ENCODE results near the gene MYL12B.

MYL12B gene

GRCh38 chr18:3250237-3251107 lies 11.5 kb upstream of the MYL12B start:
- H3K36me3 ChIP-seq (ENCODE audit: control insufficient read depth in 1 of 2, insufficient read depth in 2 of 2, low read length in 2 of 2), result peaks cover 4 to 16% of the 10 kb centered on the region in 2 experiments
- H3K27me3 ChIP-seq (ENCODE audit: insufficient read depth, low read length), result no peaks in the 10 kb centered on the region
- no peak overlapping the region for H2BK12ac ChIP-seq (ENCODE audit: low read length)
- no CpG with 5 or more reads among the region's 6 CpGs for WGBS (ENCODE audit: extremely low coverage, insufficient coverage, insufficient read length)
- peak in 1 of 2 donors; percentile 71 for DNase-seq
- peaks cover 17% of the 10 kb centered on the region for H3K79me1 ChIP-seq (ENCODE audit: low read length)
- no peak overlapping the region for H2BK120ac ChIP-seq (ENCODE audit: insufficient read depth, low read length, poor library complexity)
- H3K14ac ChIP-seq (ENCODE audit: low read length), result no peak overlapping the region
- no peak overlapping the region for H2AK5ac ChIP-seq (ENCODE audit: low read length)
- no peak overlapping the region for H4K91ac ChIP-seq (ENCODE audit: low read depth, low read length)
- no peak overlapping the region for H4K12ac ChIP-seq (ENCODE audit: low read depth, low read length)
- peaks cover 2 to 4% of the 10 kb centered on the region in 2 experiments for H3K4me1 ChIP-seq (ENCODE audit: control insufficient read depth in 1 of 2, insufficient read depth in 2 of 2, low read length in 2 of 2)
- H3K27ac ChIP-seq (ENCODE audit: low read depth, low read length), result no peak overlapping the region
- peak overlapping the region; percentile 89 for H3K4ac ChIP-seq (ENCODE audit: low read depth, low read length)
- peaks cover 12% of the 10 kb centered on the region for H3K79me2 ChIP-seq (ENCODE audit: control insufficient read depth, insufficient read depth, low read length, poor library complexity)
- H3K9me3 ChIP-seq (ENCODE audit: insufficient read depth, low read depth, low read length), result no peaks in the 10 kb centered on the region
- H3K18ac ChIP-seq (ENCODE audit: low read length), result no peak overlapping the region
- H3K23ac ChIP-seq (ENCODE audit: low read length), result no peak overlapping the region
- no peak overlapping the region for H3K4me3 ChIP-seq (ENCODE audit: low read depth, low read length)
- H2BK5ac ChIP-seq (ENCODE audit: low read depth, low read length, poor library complexity), result no peak overlapping the region
- H3K9ac ChIP-seq (ENCODE audit: low read length), result no peak overlapping the region
- H3K4me2 ChIP-seq (ENCODE audit: low read length), result peak overlapping the region; percentile 12
- H4K8ac ChIP-seq (ENCODE audit: low read depth, low read length), result no peak overlapping the region
- no peak overlapping the region for H2AFZ ChIP-seq (ENCODE audit: insufficient read depth, low read length, poor library complexity)

- no peak overlapping the region for H2BK120ac ChIP-seq (ENCODE audit: insufficient read depth, low read length, poor library complexity)
- no peak overlapping the region for H4K8ac ChIP-seq (ENCODE audit: low read depth, low read length)
- DNase-seq, result peak in 1 of 2 donors; percentile 38
- no peaks in the 10 kb centered on the region for H3K27me3 ChIP-seq (ENCODE audit: insufficient read depth, low read length)
- H3K4ac ChIP-seq (ENCODE audit: low read depth, low read length), result peak overlapping the region; percentile 33
- no peak overlapping the region for H4K12ac ChIP-seq (ENCODE audit: low read depth, low read length)
- no peak overlapping the region for H3K18ac ChIP-seq (ENCODE audit: low read length)
- peaks cover 12% of the 10 kb centered on the region for H3K79me2 ChIP-seq (ENCODE audit: control insufficient read depth, insufficient read depth, low read length, poor library complexity)
- no peak overlapping the region for H3K9ac ChIP-seq (ENCODE audit: low read length)
- no peak overlapping the region for H3K4me2 ChIP-seq (ENCODE audit: low read length)
- peaks cover 17% of the 10 kb centered on the region for H3K79me1 ChIP-seq (ENCODE audit: low read length)
- H3K9me3 ChIP-seq (ENCODE audit: insufficient read depth, low read depth, low read length), result no peaks in the 10 kb centered on the region
- WGBS (ENCODE audit: extremely low coverage, insufficient coverage, insufficient read length), result no CpG with 5 or more reads among the region's 8 CpGs
- H2AFZ ChIP-seq (ENCODE audit: insufficient read depth, low read length, poor library complexity), result no peak overlapping the region
- no peak overlapping the region for H3K27ac ChIP-seq (ENCODE audit: low read depth, low read length)
- H3K4me1 ChIP-seq (ENCODE audit: control insufficient read depth in 1 of 2, insufficient read depth in 2 of 2, low read length in 2 of 2), result peaks cover 0 to 2% of the 10 kb centered on the region in 2 experiments
- peaks cover 4 to 19% of the 10 kb centered on the region in 2 experiments for H3K36me3 ChIP-seq (ENCODE audit: control insufficient read depth in 1 of 2, insufficient read depth in 2 of 2, low read length in 2 of 2)
- no peak overlapping the region for H3K4me3 ChIP-seq (ENCODE audit: low read depth, low read length)
- no peak overlapping the region for H2AK5ac ChIP-seq (ENCODE audit: low read length)
- H2BK12ac ChIP-seq (ENCODE audit: low read length), result no peak overlapping the region
- no peak overlapping the region for H3K23ac ChIP-seq (ENCODE audit: low read length)
- H3K14ac ChIP-seq (ENCODE audit: low read length), result no peak overlapping the region
- H4K91ac ChIP-seq (ENCODE audit: low read depth, low read length), result no peak overlapping the region
- no peak overlapping the region for H2BK5ac ChIP-seq (ENCODE audit: low read depth, low read length, poor library complexity)
These were observed 10.5 kb upstream of the MYL12B start for GRCh38 chr18:3251249-3251962.

GRCh38 chr18:3251963-3252277 lies 10.0 kb upstream of the MYL12B start:
- Histone ChIP-seq H3K9me3 (ENCODE audit: insufficient read depth, low read depth, low read length) (no peaks in the 10 kb centered on the region), H3K27me3 (ENCODE audit: insufficient read depth, low read length) (no peaks in the 10 kb centered on the region), H2BK120ac (ENCODE audit: insufficient read depth, low read length, poor library complexity) (no peak overlapping the region), H4K91ac (ENCODE audit: low read depth, low read length) (no peak overlapping the region), H3K79me2 (ENCODE audit: control insufficient read depth, insufficient read depth, low read length, poor library complexity) (peaks cover 11% of the 10 kb centered on the region), H3K4me1 (ENCODE audit: control insufficient read depth in 1 of 2, insufficient read depth in 2 of 2, low read length in 2 of 2) (peaks cover under 1 to 2% of the 10 kb centered on the region in 2 experiments), H3K18ac (ENCODE audit: low read length) (no peak overlapping the region), H2BK12ac (ENCODE audit: low read length) (no peak overlapping the region), H4K8ac (ENCODE audit: low read depth, low read length) (no peak overlapping the region), H4K12ac (ENCODE audit: low read depth, low read length) (no peak overlapping the region), H3K79me1 (ENCODE audit: low read length) (peaks cover 11% of the 10 kb centered on the region), H3K23ac (ENCODE audit: low read length) (no peak overlapping the region), H3K14ac (ENCODE audit: low read length) (no peak overlapping the region), H2AK5ac (ENCODE audit: low read length) (no peak overlapping the region), H2AFZ (ENCODE audit: insufficient read depth, low read length, poor library complexity) (no peak overlapping the region), H3K4me3 (ENCODE audit: low read depth, low read length) (no peak overlapping the region), H3K9ac (ENCODE audit: low read length) (no peak overlapping the region), H3K4me2 (ENCODE audit: low read length) (no peak overlapping the region), H2BK5ac (ENCODE audit: low read depth, low read length, poor library complexity) (no peak overlapping the region), H3K4ac (ENCODE audit: low read depth, low read length) (peak overlapping the region; percentile 66), H3K27ac (ENCODE audit: low read depth, low read length) (no peak overlapping the region), H3K36me3 (ENCODE audit: control insufficient read depth in 1 of 2, insufficient read depth in 2 of 2, low read length in 2 of 2) (peaks cover 5 to 22% of the 10 kb centered on the region in 2 experiments)
- no CpG with 5 or more reads among the region's 3 CpGs for WGBS (ENCODE audit: extremely low coverage, insufficient coverage, insufficient read length)
- no peak for DNase-seq

GRCh38 chr18:3252843-3253242 lies 9.1 kb upstream of the MYL12B start:
- Histone ChIP-seq H3K9me3 (ENCODE audit: insufficient read depth, low read depth, low read length) (no peaks in the 10 kb centered on the region), H4K8ac (ENCODE audit: low read depth, low read length) (no peak overlapping the region), H2BK12ac (ENCODE audit: low read length) (no peak overlapping the region), H4K91ac (ENCODE audit: low read depth, low read length) (no peak overlapping the region), H3K4me3 (ENCODE audit: low read depth, low read length) (no peak overlapping the region), H2AFZ (ENCODE audit: insufficient read depth, low read length, poor library complexity) (no peak overlapping the region), H3K36me3 (ENCODE audit: control insufficient read depth in 1 of 2, insufficient read depth in 2 of 2, low read length in 2 of 2) (peaks cover 6 to 27% of the 10 kb centered on the region in 2 experiments), H2BK120ac (ENCODE audit: insufficient read depth, low read length, poor library complexity) (no peak overlapping the region), H2BK5ac (ENCODE audit: low read depth, low read length, poor library complexity) (no peak overlapping the region), H3K23ac (ENCODE audit: low read length) (no peak overlapping the region), H4K12ac (ENCODE audit: low read depth, low read length) (no peak overlapping the region), H3K79me2 (ENCODE audit: control insufficient read depth, insufficient read depth, low read length, poor library complexity) (peaks cover 6% of the 10 kb centered on the region), H3K14ac (ENCODE audit: low read length) (no peak overlapping the region), H3K4me1 (ENCODE audit: control insufficient read depth in 1 of 2, insufficient read depth in 2 of 2, low read length in 2 of 2) (peaks cover 0 to 3% of the 10 kb centered on the region in 2 experiments), H3K27ac (ENCODE audit: low read depth, low read length) (no peak overlapping the region), H3K4ac (ENCODE audit: low read depth, low read length) (peak overlapping the region; percentile 59), H3K18ac (ENCODE audit: low read length) (no peak overlapping the region), H3K4me2 (ENCODE audit: low read length) (no peak overlapping the region), H2AK5ac (ENCODE audit: low read length) (no peak overlapping the region), H3K9ac (ENCODE audit: low read length) (no peak overlapping the region), H3K79me1 (ENCODE audit: low read length) (peaks cover 3% of the 10 kb centered on the region), H3K27me3 (ENCODE audit: insufficient read depth, low read length) (no peaks in the 10 kb centered on the region)
- DNase-seq, result no peak
- no CpG with 5 or more reads among the region's 1 CpG for WGBS (ENCODE audit: extremely low coverage, insufficient coverage, insufficient read length)
